OCI-LY7 (cell line): ENCODE results near the gene AIFM2. TPM values are rescaled to one million over a fixed set of nuclear protein-coding genes. Genes with fewer than 3 reads are reported as not detected.
"Not testable (repeated sequence)": the region's sequence is repeated elsewhere in the genome, so short reads cannot be mapped to it uniquely, and the experiment has no call there.

ENCODE experiments used
- BruUV-seq: library from RNA; stranded (reverse); fragments of 400-500 nt; replicated peaks from 2 replicates; lab custom pipeline; 2021; lab: Mats Ljungman, UMichigan
- CTCF ChIA-PET: fragments of 300-600 bp; sonication (Branson Sonifier 250); formaldehyde crosslinking; loops from one replicate; lab custom pipeline; 2022; ENCODE audit warnings: antibody characterized with exemption; ENCODE audit not compliant: unreplicated experiment; lab: Charles Lee
- POLR2A ChIA-PET: fragments of 300-600 bp; sonication (Branson Sonifier 250); formaldehyde crosslinking; loops from one replicate; lab custom pipeline; 2022; ENCODE audit warnings: antibody characterized with exemption; lab: Charles Lee
- DNase-seq: peaks from one replicate; pipeline ENCODE4 v3.0.0-alpha.2; 2015; ENCODE audit warnings: low spot score
- H2AFZ ChIP-seq: fragments of 200-600 bp; sonication (generic), shearing (Covaris generic); 2 replicates; pipeline ENCODE4 v1.6.1; 2014; ENCODE audit warnings: mild to moderate bottlenecking, antibody characterized with exemption, low read length, moderate library complexity
- H3K27ac ChIP-seq: fragments of 200-600 bp; sonication (generic); 2 replicates; pipeline ENCODE4 v1.5.1; 2014; ENCODE audit warnings: mixed run types, low read depth, mild to moderate bottlenecking, moderate library complexity, low read length, inconsistent platforms; ENCODE audit not compliant: poor library complexity, severe bottlenecking
- H3K36me3 ChIP-seq: fragments of 200-600 bp; sonication (generic); 2 replicates; pipeline ENCODE4 v1.6.1; 2014; ENCODE audit warnings: mild to moderate bottlenecking, antibody characterized with exemption, low read length, moderate library complexity, mixed read lengths; ENCODE audit not compliant: insufficient read depth
- H3K4me1 ChIP-seq: fragments of 200-600 bp; sonication (generic); 2 replicates; pipeline ENCODE4 v1.5.1; 2014; ENCODE audit warnings: mild to moderate bottlenecking, low read length; ENCODE audit not compliant: insufficient read depth, poor library complexity, severe bottlenecking
- H3K4me2 ChIP-seq: fragments of 200-600 bp; sonication (generic); 2 replicates; pipeline ENCODE4 v1.6.1; 2014; ENCODE audit warnings: mild to moderate bottlenecking, low read length
- H3K4me3 ChIP-seq: fragments of 200-600 bp; sonication (generic); 2 replicates; pipeline ENCODE4 v1.5.1; 2014; ENCODE audit warnings: mild to moderate bottlenecking, low read depth, low read length; ENCODE audit not compliant: poor library complexity, severe bottlenecking
- H3K79me2 ChIP-seq: fragments of 200-600 bp; sonication (generic); 2 replicates; pipeline ENCODE4 v1.6.1; 2016; ENCODE audit warnings: low read depth, mild to moderate bottlenecking, low read length, moderate library complexity, mixed read lengths; ENCODE audit not compliant: insufficient read depth
- H3K9me2 ChIP-seq: fragments of 200-600 bp; sonication (generic); 2 replicates; pipeline ENCODE4 v1.6.1; 2016; ENCODE audit warnings: mild to moderate bottlenecking, low read length, mixed read lengths; ENCODE audit not compliant: insufficient read depth
- H3K9me3 ChIP-seq: fragments of 200-600 bp; sonication (generic); 2 replicates; pipeline ENCODE4 v1.6.1; 2014; ENCODE audit warnings: mild to moderate bottlenecking, mixed run types, low read length, mixed read lengths
- H4K20me1 ChIP-seq: fragments of 200-600 bp; sonication (generic); 2 replicates; pipeline ENCODE4 v1.6.1; 2014; ENCODE audit warnings: mild to moderate bottlenecking, antibody characterized with exemption, low read length, moderate library complexity, mixed read lengths; ENCODE audit not compliant: insufficient read depth
- EZH2phosphoT487 ChIP-seq: fragments of 200-600 bp; sonication (generic); IDR thresholded peaks from 2 replicates; pipeline ENCODE4 v1.6.1; 2018; ENCODE audit warnings: low read depth, borderline replicate concordance, mild to moderate bottlenecking, mixed run types, antibody characterized with exemption, low read length, moderate library complexity, mixed read lengths
- intact Hi-C: fragments of 100-400 bp; cut with micrococcal nuclease; formaldehyde crosslinking; loops from one replicate; pipeline ENCODE4 v1.10.0; 2022; ENCODE audit not compliant: unreplicated experiment
- total RNA-seq, 2 experiments: library from RNA; depleted of rRNA in 1 of 2; stranded (reverse); fragments of >200 nt in 1 of 2; shearing (Covaris generic) in 1 of 2; gene quantifications; 2 replicates each; pipeline ENCODE4 v1.2.3, GENCODE V29; 2014 to 2022
- TF ChIP-seq, protein P1 (sequence below): fragments of 200-600 bp; sonication (generic); conservative IDR thresholded peaks from 2 replicates; pipeline ENCODE4 v1.5.1; 2014; ENCODE audit warnings: mild to moderate bottlenecking, antibody characterized with exemption, low read length, moderate library complexity, mixed read lengths

The AIFM2 gene
- total RNA-seq, 2 experiments from 2014 or later: 1.7 to 2.6 TPM

- Histone ChIP-seq H3K4me2 (no peak overlapping the region), H3K4me3 (no peak overlapping the region), H3K36me3 (no peaks in the 10 kb centered on the region), H3K79me2 (no peaks in the 10 kb centered on the region), H3K9me2 (no peaks in the 10 kb centered on the region), H3K9me3 (no peaks in the 10 kb centered on the region), H2AFZ (no peak overlapping the region), H4K20me1 (no peaks in the 10 kb centered on the region), H3K27ac (no peak overlapping the region), H3K4me1 (no peaks in the 10 kb centered on the region)
- BruUV-seq: no TSS peak
- ChIA-PET CTCF (no interaction called here), POLR2A (no interaction called here)
- DNase-seq: no peak
- intact Hi-C loops: loop anchor here (5.0 kb wide), 1 partner anchor 504 kb away; no protein-coding TSS in a partner anchor
- TF ChIP-seq, protein P1, sequence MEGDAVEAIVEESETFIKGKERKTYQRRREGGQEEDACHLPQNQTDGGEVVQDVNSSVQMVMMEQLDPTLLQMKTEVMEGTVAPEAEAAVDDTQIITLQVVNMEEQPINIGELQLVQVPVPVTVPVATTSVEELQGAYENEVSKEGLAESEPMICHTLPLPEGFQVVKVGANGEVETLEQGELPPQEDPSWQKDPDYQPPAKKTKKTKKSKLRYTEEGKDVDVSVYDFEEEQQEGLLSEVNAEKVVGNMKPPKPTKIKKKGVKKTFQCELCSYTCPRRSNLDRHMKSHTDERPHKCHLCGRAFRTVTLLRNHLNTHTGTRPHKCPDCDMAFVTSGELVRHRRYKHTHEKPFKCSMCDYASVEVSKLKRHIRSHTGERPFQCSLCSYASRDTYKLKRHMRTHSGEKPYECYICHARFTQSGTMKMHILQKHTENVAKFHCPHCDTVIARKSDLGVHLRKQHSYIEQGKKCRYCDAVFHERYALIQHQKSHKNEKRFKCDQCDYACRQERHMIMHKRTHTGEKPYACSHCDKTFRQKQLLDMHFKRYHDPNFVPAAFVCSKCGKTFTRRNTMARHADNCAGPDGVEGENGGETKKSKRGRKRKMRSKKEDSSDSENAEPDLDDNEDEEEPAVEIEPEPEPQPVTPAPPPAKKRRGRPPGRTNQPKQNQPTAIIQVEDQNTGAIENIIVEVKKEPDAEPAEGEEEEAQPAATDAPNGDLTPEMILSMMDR: no peak
- no peak for TF ChIP-seq EZH2phosphoT487
Measured at GRCh38 chr10:70101668-70102067, 31.0 kb downstream of the AIFM2 start.

DNA sequence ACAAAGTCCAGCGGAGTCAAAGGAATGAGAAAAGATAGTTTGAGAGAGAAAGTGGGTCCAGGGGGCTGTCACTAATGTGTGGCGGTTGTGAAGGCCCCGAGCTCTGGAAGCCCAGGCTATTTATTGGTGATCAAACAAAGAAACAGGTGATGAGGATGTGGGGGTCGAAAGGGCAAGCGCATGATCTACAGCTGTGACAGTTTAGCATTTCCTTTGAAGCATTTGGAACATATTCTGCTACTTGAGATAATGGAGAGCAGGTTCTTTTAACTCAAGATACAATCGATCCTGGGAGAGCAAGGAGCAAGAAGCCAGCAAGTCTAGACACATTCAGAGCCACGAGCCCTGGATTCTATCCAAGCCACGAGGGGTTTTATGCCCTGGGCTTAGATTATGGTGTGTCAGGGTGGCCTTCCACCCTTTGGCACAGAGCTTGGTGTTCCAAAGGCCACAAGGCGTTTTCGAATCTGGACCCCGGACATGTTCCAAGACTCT lies 31.5 kb downstream of the AIFM2 start:
- H2AFZ ChIP-seq, H3K4me2 ChIP-seq, H3K79me2 ChIP-seq, CTCF ChIA-PET, H3K4me3 ChIP-seq, H3K36me3 ChIP-seq, BruUV-seq, POLR2A ChIA-PET, H3K27ac ChIP-seq, H3K9me3 ChIP-seq, H3K9me2 ChIP-seq, DNase-seq, H4K20me1 ChIP-seq, H3K4me1 ChIP-seq: not testable (repeated sequence)
- intact Hi-C loops: loop anchor here (5.0 kb wide), 1 partner anchor 504 kb away; no protein-coding TSS in a partner anchor

DNA sequence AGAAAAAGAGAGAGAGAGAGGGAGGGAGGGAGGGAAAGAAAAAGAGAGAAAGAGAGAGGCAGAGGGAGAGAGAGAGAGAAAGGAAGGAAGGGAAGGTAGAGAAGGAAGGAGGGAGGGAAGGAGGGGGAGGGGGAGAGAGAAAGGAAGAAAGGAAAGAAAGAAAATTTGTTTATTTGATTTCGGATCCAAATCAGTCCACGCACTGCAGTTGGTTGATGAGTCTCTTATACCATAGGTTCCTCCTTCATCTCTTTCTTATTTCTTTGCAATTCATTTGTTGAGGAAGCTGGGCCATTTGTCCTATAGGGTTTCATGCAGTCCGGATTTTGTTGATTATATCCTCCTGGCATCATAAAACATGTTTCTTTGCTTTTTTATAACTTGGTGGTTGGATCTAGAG lies 34.4 kb downstream of the AIFM2 start:
- Histone ChIP-seq H4K20me1 (no peaks in the 10 kb centered on the region), H3K27ac (no peak overlapping the region), H3K4me2 (no peak overlapping the region), H2AFZ (no peak overlapping the region), H3K4me1 (no peaks in the 10 kb centered on the region), H3K9me2 (no peaks in the 10 kb centered on the region), H3K36me3 (no peaks in the 10 kb centered on the region), H3K4me3 (no peak overlapping the region), H3K79me2 (no peaks in the 10 kb centered on the region), H3K9me3 (no peaks in the 10 kb centered on the region)
- BruUV-seq: no TSS peak
- intact Hi-C loops: no loop called here
- TF ChIP-seq, protein P1: no peak
- no peak for TF ChIP-seq EZH2phosphoT487
- ChIA-PET POLR2A (interaction anchor here (0.7 kb wide), 1 partner anchor 1101 kb away, joined by 3 read pairs; no protein-coding TSS in a partner anchor), CTCF (no interaction called here)
- DNase-seq: no peak
